Measurements from ENCODE around the gene RASGEF1C. TPM values are rescaled to one million over a fixed set of nuclear protein-coding genes. Genes with fewer than 3 reads are reported as not detected.

Gene RASGEF1C
- total RNA-seq, 1 experiment from 2014 or later = not detected

- Mint-ChIP-seq H3K4me1 (ENCODE audit: low read depth, unreplicated experiment) (no peaks in the 10 kb centered on the region), H3K27me3 (ENCODE audit: unreplicated experiment) (peaks cover 28% of the 10 kb centered on the region), H3K4me3 (ENCODE audit: low read depth, unreplicated experiment) (no peak overlapping the region), H3K9me3 (ENCODE audit: low read depth, unreplicated experiment) (peaks cover 3% of the 10 kb centered on the region), H3K27ac (ENCODE audit: unreplicated experiment) (no peak overlapping the region), H3K36me3 (ENCODE audit: insufficient read depth, unreplicated experiment) (no peaks in the 10 kb centered on the region)
- no peak for DNase-seq
- BruUV-seq (replicated peaks) = no TSS peak
- CTCF ChIA-PET = no interaction called here
- no peak for TF ChIP-seq CTCF (IDR thresholded peaks at IDR 0.05; ENCODE audit: unreplicated experiment)
- intact Hi-C loops (cut with micrococcal nuclease; ENCODE audit: unreplicated experiment) = no loop called here
Observed at GRCh38 chr5:180105827-180106312, 103.1 kb downstream of the RASGEF1C start.

GRCh38 chr5:180104168-180104530 is 104.9 kb downstream of the RASGEF1C start:
- Mint-ChIP-seq H3K4me1 (ENCODE audit: low read depth, unreplicated experiment) (no peaks in the 10 kb centered on the region), H3K27me3 (ENCODE audit: unreplicated experiment) (peaks cover 28% of the 10 kb centered on the region), H3K36me3 (ENCODE audit: insufficient read depth, unreplicated experiment) (no peaks in the 10 kb centered on the region), H3K27ac (ENCODE audit: unreplicated experiment) (no peak overlapping the region), H3K9me3 (ENCODE audit: low read depth, unreplicated experiment) (peaks cover 3% of the 10 kb centered on the region), H3K4me3 (ENCODE audit: low read depth, unreplicated experiment) (no peak overlapping the region)
- CTCF ChIA-PET = no interaction called here
- BruUV-seq (replicated peaks) = no TSS peak
- intact Hi-C loops (cut with micrococcal nuclease; ENCODE audit: unreplicated experiment) = no loop called here
- DNase-seq = no peak
- no peak for TF ChIP-seq CTCF (IDR thresholded peaks at IDR 0.05; ENCODE audit: unreplicated experiment)

- H3K4me3 Mint-ChIP-seq (ENCODE audit: low read depth, unreplicated experiment) = no peak overlapping the region
- no peak overlapping the region for H3K27ac Mint-ChIP-seq (ENCODE audit: unreplicated experiment)
- H3K36me3 Mint-ChIP-seq (ENCODE audit: insufficient read depth, unreplicated experiment) = no peaks in the 10 kb centered on the region
- H3K27me3 Mint-ChIP-seq (ENCODE audit: unreplicated experiment) = peaks cover 28% of the 10 kb centered on the region
- H3K9me3 Mint-ChIP-seq (ENCODE audit: low read depth, unreplicated experiment) = peaks cover 3% of the 10 kb centered on the region
- no TSS peak for BruUV-seq (replicated peaks)
- TF ChIP-seq CTCF (IDR thresholded peaks at IDR 0.05; ENCODE audit: unreplicated experiment) = no peak
- DNase-seq = no peak
- CTCF ChIA-PET = no interaction called here
- intact Hi-C loops (cut with micrococcal nuclease; ENCODE audit: unreplicated experiment) = no loop called here
- H3K4me1 Mint-ChIP-seq (ENCODE audit: low read depth, unreplicated experiment) = no peaks in the 10 kb centered on the region
Observed at GRCh38 chr5:180103487-180104167, 105.4 kb downstream of the RASGEF1C start.

GRCh38 chr5:180102636-180103035 is 106.4 kb downstream of the RASGEF1C start:
- no peak for DNase-seq
- Mint-ChIP-seq H3K27ac (ENCODE audit: unreplicated experiment) (no peak overlapping the region), H3K4me3 (ENCODE audit: low read depth, unreplicated experiment) (no peak overlapping the region), H3K27me3 (ENCODE audit: unreplicated experiment) (peaks cover 34% of the 10 kb centered on the region), H3K4me1 (ENCODE audit: low read depth, unreplicated experiment) (no peaks in the 10 kb centered on the region), H3K9me3 (ENCODE audit: low read depth, unreplicated experiment) (peaks cover 3% of the 10 kb centered on the region), H3K36me3 (ENCODE audit: insufficient read depth, unreplicated experiment) (no peaks in the 10 kb centered on the region)
- CTCF ChIA-PET = interaction anchor here (1.5 kb wide), 1 partner anchor 189 kb away, joined by 4 read pairs; no protein-coding TSS in a partner anchor
- no peak for TF ChIP-seq CTCF (IDR thresholded peaks at IDR 0.05; ENCODE audit: unreplicated experiment)
- no TSS peak for BruUV-seq (replicated peaks)
- intact Hi-C loops (cut with micrococcal nuclease; ENCODE audit: unreplicated experiment) = no loop called here

Data from Calu3 (cell line).